Tibial nerve (tissue), 4 donors: ENCODE results near the gene NINJ2. TPM values are rescaled to one million over a fixed set of nuclear protein-coding genes. Genes with fewer than 3 reads are reported as not detected.

Source experiments
- DNase-seq, 2 donors: peaks; one replicate each; pipeline ENCODE4 v3.0.0-alpha.2; 2019; ENCODE audit warnings: low spot score in 2 of 2
- H3K27ac ChIP-seq, 4 donors: fragments of 200-600 bp; sonication (generic) in 3 of 4; one replicate each; pipeline ENCODE4 v1.5.1; 2017 to 2019; ENCODE audit warnings: mild to moderate bottlenecking in 1 of 4
- H3K27me3 ChIP-seq, 2 donors: fragments of 200-600 bp; sonication (generic) in 1 of 2; one replicate each; pipeline versions ENCODE4 v1.5.1 to v1.6.0; 2017 to 2019
- H3K36me3 ChIP-seq, 3 donors: fragments of 200-600 bp; sonication (generic); one replicate each; pipeline ENCODE4 v1.5.1; 2018 to 2019
- H3K4me1 ChIP-seq, 4 donors: fragments of 200-600 bp; sonication (generic) in 3 of 4; one replicate each; pipeline ENCODE4 v1.5.1; 2017 to 2019
- H3K4me3 ChIP-seq, 4 donors: fragments of 200-600 bp; sonication (generic) in 3 of 4; one replicate each; pipeline ENCODE4 v1.5.1; 2017 to 2019; ENCODE audit warnings: mild to moderate bottlenecking in 1 of 4, moderate library complexity in 1 of 4
- H3K9me3 ChIP-seq, 4 donors: fragments of 200-600 bp; sonication (generic) in 3 of 4; one replicate each; pipeline ENCODE4 v1.5.1; 2017 to 2019
- EP300 ChIP-seq, 2 donors: sonication (generic); formaldehyde crosslinking; IDR thresholded peaks; one replicate each; pipeline ENCODE4 v1.6.1; 2017; ENCODE audit warnings: antibody characterized with exemption in 2 of 2, mild to moderate bottlenecking in 1 of 2
- POLR2A ChIP-seq, 2 donors: fragments of 450-650 bp; IDR thresholded peaks; one replicate each; pipeline ENCODE4 v1.6.1; 2017; ENCODE audit warnings: antibody characterized with exemption in 2 of 2, mild to moderate bottlenecking in 2 of 2, moderate library complexity in 2 of 2
- WGBS, 2 donors: methylation state at CpG; one replicate each; pipeline ENCODE4 v1.1.5; 2018; 5-methylcytosine and 5-hydroxymethylcytosine counted together
- small RNA-seq: library from RNA; depleted of rRNA; stranded (forward); fragments of <200 nt; gene quantifications from one replicate; pipeline ENCODE3, GENCODE V24; 2016
- total RNA-seq, 4 donors: library from RNA; depleted of rRNA; stranded (reverse); fragments of >200 nt; gene quantifications; one replicate each; pipeline ENCODE4 v1.1.0, GENCODE V29; 2016
- TF ChIP-seq, protein P1 (sequence below), 5 experiments: fragments of 200-600 bp in 3 of 5; fragments of 450-650 bp in 2 of 5; sonication (generic) in 3 of 5; IDR thresholded peaks; one replicate each; pipeline ENCODE4 v1.5.1; 2016 to 2019; ENCODE audit warnings: antibody characterized with exemption in 5 of 5, mild to moderate bottlenecking in 3 of 5, moderate library complexity in 2 of 5

The NINJ2 gene
- total RNA-seq, 4 donors from 2014 or later: 8.4 to 17.7 (median 12.6) TPM

DNA sequence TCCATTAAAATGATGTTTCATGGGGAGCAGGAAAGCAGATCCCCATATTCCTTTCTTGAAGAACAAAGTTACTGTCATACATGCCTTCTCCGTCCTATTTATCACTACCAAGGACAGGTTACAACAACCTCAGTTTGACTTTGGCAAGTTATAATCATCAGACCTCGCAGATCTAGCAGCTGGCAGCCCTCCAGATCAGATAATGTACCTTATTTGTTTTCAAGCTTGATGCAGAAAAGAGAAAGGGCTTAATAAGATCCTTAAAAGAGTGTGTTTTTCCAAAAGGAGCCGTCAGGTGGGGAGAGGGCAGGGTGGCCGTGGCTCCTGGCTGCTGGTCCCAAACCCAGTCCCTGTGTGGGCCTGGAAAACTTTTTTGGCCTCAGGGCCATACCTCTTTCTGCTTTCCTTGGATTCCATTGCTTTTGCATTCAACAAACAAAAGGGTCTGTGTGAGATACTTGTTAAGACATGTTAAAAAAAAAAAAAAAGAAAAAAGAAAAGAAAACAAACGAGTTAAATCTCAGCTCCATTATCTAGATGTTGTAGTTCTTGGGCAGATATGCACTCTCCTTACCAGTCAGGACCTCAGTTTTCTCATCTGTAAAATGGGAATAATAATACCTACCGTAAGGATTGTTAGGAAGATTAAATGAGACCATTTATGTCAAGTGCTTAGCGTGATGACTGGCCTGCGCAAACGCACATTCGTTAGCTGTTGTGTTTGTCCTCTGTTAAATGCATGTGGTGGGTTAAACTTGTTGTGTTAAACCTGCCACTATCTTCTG is 138.9 kb downstream of the NINJ2 start:
- no peak overlapping the region for H3K27ac ChIP-seq
- no peaks in the 10 kb centered on the region for H3K4me1 ChIP-seq
- no peaks in the 10 kb centered on the region for H3K27me3 ChIP-seq
- H3K36me3 ChIP-seq: no peaks in the 10 kb centered on the region
- DNase-seq: no peak
- no peak for TF ChIP-seq EP300 (IDR thresholded peaks at IDR 0.05)
- TF ChIP-seq POLR2A (IDR thresholded peaks at IDR 0.05): no peak
- TF ChIP-seq, protein P1, sequence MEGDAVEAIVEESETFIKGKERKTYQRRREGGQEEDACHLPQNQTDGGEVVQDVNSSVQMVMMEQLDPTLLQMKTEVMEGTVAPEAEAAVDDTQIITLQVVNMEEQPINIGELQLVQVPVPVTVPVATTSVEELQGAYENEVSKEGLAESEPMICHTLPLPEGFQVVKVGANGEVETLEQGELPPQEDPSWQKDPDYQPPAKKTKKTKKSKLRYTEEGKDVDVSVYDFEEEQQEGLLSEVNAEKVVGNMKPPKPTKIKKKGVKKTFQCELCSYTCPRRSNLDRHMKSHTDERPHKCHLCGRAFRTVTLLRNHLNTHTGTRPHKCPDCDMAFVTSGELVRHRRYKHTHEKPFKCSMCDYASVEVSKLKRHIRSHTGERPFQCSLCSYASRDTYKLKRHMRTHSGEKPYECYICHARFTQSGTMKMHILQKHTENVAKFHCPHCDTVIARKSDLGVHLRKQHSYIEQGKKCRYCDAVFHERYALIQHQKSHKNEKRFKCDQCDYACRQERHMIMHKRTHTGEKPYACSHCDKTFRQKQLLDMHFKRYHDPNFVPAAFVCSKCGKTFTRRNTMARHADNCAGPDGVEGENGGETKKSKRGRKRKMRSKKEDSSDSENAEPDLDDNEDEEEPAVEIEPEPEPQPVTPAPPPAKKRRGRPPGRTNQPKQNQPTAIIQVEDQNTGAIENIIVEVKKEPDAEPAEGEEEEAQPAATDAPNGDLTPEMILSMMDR (IDR thresholded peaks at IDR 0.05): no peak
- WGBS, 2 donors: 74 to 79% methylated on average over 10 of the region's 10 CpGs
- no peaks in the 10 kb centered on the region for H3K9me3 ChIP-seq
- H3K4me3 ChIP-seq: no peak overlapping the region

DNA sequence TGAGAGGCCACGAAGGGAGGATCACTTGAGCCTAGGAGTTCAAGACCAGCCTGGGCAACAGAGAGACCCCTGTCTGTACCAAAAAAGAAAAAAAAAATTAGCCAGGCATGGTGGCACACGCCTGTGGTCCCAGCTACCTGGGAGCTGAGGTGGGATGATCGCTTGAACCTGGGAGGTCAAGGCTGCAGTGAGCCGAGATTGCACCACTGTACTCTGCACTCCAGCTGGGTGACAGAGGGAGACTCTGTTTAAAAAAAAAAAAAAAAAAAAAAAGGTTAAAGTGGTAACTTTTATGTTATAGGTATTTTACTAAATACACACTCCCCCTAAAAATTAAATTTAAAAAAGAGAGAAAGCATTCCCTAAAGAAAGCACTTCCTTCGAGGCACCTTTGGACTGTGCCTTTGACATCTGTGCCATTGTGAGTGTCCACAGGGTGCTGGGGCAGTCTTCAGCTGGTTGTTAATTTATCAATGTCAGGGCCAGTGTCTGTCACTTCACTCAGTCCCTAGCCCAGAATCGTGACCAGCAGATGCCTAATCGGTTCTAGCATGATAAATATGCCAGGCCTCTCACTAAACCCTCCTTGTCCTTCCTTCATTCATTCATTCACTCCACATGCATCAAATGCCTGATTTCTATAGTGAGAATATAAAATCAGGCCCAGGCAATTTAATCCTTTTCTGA is 140.4 kb downstream of the NINJ2 start:
- WGBS, 2 donors: 69 to 72% methylated on average over 7 of the region's 7 CpGs
- peaks cover 0 to 6% (median 0%) of the 10 kb centered on the region in 4 donors for H3K4me1 ChIP-seq
- H3K36me3 ChIP-seq: no peaks in the 10 kb centered on the region
- DNase-seq: no peak
- H3K4me3 ChIP-seq: no peak overlapping the region
- TF ChIP-seq POLR2A (IDR thresholded peaks at IDR 0.05) (no peak), EP300 (IDR thresholded peaks at IDR 0.05) (no peak)
- TF ChIP-seq, protein P1 (IDR thresholded peaks at IDR 0.05): no peak
- H3K27ac ChIP-seq: no peak overlapping the region
- H3K9me3 ChIP-seq: no peaks in the 10 kb centered on the region
- no peaks in the 10 kb centered on the region for H3K27me3 ChIP-seq

DNA sequence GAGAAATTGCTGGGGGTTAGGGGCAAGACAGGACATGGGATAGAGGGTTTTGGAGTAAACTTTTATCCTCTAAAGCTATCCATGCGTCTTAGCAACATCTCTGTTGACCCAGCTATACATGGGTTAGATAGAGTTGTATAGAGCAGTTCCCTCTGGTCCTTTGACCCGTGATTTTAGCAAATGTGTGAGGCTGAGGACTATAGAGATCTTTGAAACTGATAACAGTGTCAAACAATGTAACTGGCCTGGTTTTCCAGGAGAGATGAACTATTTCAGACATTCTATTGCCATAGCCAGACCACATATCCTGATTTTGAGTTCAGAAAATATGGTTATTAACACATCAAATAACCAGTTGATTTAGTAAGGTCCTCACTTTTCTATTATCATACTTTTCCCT is 143.1 kb downstream of the NINJ2 start:
- Histone ChIP-seq H3K27me3 (no peaks in the 10 kb centered on the region), H3K36me3 (no peaks in the 10 kb centered on the region), H3K4me1 (peaks cover 0 to 6% (median 0%) of the 10 kb centered on the region in 4 donors), H3K27ac (no peak overlapping the region), H3K9me3 (no peaks in the 10 kb centered on the region), H3K4me3 (no peak overlapping the region)
- no peak for DNase-seq
- WGBS, 2 donors: 66 to 81% methylated on average over 2 of the region's 2 CpGs
- TF ChIP-seq, protein P1 (IDR thresholded peaks at IDR 0.05): no peak
- TF ChIP-seq EP300 (IDR thresholded peaks at IDR 0.05) (no peak), POLR2A (IDR thresholded peaks at IDR 0.05) (no peak)

DNA sequence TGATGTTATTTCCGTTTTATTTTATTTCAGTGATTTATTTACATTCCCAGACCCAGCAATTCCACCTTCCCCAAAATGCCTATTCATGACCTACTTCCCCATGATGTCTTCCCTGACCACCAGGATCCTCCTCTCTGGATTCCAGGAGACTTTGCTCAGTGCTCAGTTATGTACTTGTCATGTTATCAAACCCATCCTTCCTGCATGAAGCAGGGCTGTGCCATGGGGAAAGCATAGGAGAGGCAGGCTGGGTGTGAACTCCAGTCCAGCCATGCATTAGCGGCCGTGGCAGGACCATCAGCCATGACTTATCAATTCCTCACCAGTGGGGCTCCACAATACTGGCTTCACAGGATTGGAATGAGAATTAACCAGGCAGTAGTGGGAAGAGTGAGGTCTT is 145.7 kb downstream of the NINJ2 start:
- no peaks in the 10 kb centered on the region for H3K27me3 ChIP-seq
- no peak overlapping the region for H3K27ac ChIP-seq
- H3K36me3 ChIP-seq: no peaks in the 10 kb centered on the region
- H3K4me1 ChIP-seq: peaks cover 0 to 6% (median 0%) of the 10 kb centered on the region in 4 donors
- H3K4me3 ChIP-seq: no peak overlapping the region
- WGBS, 2 donors: 73 to 83% methylated on average over 3 of the region's 3 CpGs
- DNase-seq: no peak
- no peaks in the 10 kb centered on the region for H3K9me3 ChIP-seq
- TF ChIP-seq, protein P1 (IDR thresholded peaks at IDR 0.05): no peak

Small RNA genes within 50 kb of the gene (small RNA-seq; reads per million reads assigned to genes)
- gene RNU7-103P: not detected

Other genes with a start within 250 kb of the NINJ2 start
- 10 to 100 TPM in 2 of 4 donors, 1 to 10 TPM in 2; 7.9 to 14.1 (median 9.8) TPM for gene B4GALNT3, start 203.5 kb downstream of the NINJ2 start, total RNA-seq
- gene WNK1, start 89.1 kb upstream of the NINJ2 start, total RNA-seq: 100 to 1,000 TPM; 153 to 220 (median 178) TPM